Hematopoietic multipotent progenitor cell (in vitro differentiated cells): Measurements from ENCODE around the gene LIFR. TPM values are rescaled to one million over a fixed set of nuclear protein-coding genes. Genes with fewer than 3 reads are reported as not detected.
"Not testable (repeated sequence)": the region's sequence is repeated elsewhere in the genome, so short reads cannot be mapped to it uniquely, and the experiment has no call there.

Experiments
- DNase-seq, 3 donors: peaks; one replicate each; pipeline ENCODE4 v3.0.0-alpha.2; 2011 to 2015; ENCODE audit warnings: low read depth in 2 of 3, low spot score in 2 of 3
- total RNA-seq: library from RNA; depleted of rRNA; stranded (reverse); fragments of >200 nt; gene quantifications from one replicate; pipeline ENCODE4 v1.2.3, GENCODE V29; 2012

LIFR gene
- total RNA-seq, 1 donor = under 0.01 TPM

DNA sequence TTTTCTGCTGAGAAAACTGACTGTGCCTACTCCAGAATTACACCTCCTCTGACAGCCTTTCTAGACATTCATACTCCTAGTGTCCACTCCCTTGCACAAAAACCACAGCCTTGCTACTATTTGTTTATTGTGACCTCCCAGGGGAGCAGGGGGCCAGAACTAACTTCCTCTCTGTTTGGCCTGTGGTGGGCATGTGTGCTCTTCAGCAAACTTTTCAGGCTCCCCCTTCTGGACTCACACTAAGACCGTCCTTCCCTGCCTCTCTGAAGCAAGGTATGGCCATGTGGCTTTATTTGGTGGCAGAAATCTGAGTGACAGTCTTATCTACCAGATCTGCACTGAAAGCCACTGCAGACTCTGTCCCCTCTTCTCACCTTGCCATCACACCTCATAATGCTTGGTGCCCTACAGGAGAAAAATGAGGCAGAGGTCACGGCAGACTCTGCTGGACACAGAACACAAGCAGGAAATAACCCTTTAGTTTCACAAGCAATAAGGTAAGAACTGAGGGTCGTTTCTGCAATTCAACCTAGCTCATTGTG, 28.2 kb downstream of the LIFR start:
- no peak for DNase-seq

- no peak for DNase-seq
Measured at GRCh38 chr5:38527475-38527874, 29.0 kb downstream of the LIFR start.

- no peak for DNase-seq
Measured at GRCh38 chr5:38524022-38524421, 32.4 kb downstream of the LIFR start.

GRCh38 chr5:38519476-38519875, 37.0 kb downstream of the LIFR start:
- no peak for DNase-seq

DNA sequence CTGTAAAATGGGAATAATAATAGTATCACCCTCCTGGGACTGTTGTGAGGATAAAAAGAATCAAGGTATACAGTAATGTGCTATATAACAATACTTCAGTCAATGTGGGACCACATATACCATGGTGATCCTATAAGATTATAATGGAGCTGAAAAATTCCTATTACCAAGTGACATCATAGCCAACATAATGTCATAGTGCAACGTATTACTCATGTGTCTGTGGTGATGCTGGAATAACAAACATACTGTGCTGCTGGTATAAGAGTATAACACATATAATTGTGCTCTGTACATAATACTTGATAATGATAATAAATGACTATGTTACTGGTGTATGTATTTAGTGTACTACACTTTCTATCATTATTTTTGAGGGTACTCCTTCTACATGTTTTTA, 38.1 kb downstream of the LIFR start:
- DNase-seq = no peak

- DNase-seq = not testable (repeated sequence)
Measured at GRCh38 chr5:38516649-38517048, 39.8 kb downstream of the LIFR start.

GRCh38 chr5:38515646-38516045, 40.8 kb downstream of the LIFR start:
- no peak for DNase-seq

DNA sequence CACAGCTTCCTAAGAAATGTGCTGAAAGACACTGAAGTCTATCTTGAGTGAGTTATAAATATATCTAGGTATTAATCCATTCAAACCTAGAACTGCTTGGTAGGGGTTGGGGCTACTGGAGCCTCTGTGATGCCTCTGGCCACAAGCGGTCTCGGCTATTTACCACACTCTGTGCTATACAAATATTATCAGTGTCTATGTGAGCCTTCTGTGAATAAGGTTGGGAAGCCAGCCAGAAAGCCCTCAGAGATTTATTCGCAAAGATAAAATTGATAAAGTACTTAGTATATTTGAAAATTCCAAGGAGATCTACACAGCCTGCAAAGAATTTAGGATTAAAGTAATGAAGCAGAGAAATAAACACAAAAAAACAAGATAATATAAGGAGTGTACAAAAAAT, 41.4 kb downstream of the LIFR start:
- DNase-seq = no peak

DNA sequence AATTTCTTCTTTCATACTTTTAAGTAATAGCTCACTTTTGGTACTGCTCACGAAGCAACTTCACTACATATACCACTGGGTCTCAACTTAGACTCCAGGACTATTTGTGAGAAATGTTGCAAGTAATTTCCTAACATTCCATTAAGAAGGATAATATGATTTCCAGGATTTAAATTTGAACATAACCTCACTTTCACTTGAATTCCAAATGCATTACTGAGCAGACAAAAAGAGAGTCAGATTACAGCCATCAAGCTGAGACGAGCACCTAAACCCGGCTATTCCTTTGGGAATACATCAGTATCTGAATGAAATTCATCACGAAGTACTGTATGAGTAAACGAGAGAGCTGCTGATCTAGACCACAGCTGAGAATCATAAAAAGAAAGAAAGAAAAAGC, 47.3 kb downstream of the LIFR start:
- DNase-seq = no peak

DNA sequence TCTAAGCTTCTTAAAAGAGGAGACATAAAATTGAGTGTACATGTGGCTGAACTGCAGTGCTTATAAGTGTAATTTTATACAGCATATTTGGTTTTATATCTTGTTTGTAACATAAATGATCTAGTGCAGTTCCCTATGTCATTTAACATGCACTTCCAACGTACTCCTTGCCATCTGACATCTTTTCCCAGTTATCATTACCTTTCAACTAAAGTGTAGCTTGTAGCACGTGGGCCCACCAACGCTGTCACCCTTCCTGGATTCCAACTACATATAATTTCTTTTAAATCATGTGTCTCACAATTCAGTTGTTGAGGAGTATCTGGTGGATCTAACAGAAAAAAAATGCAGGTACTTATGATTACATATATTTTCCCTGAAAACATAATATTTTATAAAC, 50.1 kb downstream of the LIFR start:
- no peak for DNase-seq

DNA sequence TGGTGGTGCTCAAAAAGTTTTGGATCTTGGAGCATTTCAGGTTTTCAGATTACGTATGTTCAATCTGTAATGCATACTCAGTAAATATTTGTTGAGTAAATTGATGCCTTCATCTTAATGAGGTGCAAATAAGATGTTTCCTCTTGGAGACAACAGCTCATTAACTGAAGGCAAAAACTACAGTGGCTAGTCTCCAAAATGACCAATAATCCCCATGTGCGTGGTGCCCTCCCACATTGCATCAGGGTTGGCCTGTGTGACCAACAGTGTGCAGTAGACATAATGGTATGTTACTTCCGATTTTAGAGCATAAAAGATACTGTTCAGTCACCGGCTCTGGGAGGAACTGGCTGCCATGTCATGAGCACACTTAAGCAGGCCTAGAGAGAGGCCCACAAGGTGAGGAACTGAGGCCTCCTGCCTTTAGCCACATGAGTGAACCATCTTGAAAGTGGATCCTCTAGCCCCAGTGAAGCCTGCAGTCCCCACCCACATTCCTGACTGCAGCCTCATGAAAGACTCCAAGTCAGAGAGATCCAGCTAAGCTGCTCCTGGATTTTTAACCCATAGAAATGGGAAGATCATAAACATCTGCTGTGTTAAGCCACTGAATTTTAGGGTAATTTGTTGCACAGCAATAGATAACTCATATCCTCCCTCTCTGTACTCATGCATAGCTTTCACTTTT, 55.7 kb downstream of the LIFR start:
- DNase-seq = no peak

DNA sequence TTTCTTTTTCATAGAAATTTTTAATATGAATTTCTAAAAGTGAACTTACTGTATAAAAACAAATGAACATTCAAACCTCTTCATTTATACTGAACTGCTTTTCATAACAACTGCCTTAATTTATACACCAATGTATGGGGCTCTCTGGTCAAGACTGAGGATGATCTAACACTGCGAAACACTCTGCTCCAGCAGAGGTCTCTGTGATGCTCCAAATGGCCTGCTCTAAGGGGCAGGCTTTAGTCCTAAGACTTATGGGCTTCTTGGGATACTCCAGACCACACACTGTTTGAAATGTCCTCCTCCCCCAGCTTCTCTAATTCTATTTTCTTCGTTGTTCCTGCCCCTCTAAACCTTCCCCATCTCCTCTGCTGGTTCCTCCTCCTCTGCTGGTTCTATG, 58.5 kb downstream of the LIFR start:
- no peak for DNase-seq

- DNase-seq = no peak
Measured at GRCh38 chr5:38494763-38495162, 61.7 kb downstream of the LIFR start.

DNA sequence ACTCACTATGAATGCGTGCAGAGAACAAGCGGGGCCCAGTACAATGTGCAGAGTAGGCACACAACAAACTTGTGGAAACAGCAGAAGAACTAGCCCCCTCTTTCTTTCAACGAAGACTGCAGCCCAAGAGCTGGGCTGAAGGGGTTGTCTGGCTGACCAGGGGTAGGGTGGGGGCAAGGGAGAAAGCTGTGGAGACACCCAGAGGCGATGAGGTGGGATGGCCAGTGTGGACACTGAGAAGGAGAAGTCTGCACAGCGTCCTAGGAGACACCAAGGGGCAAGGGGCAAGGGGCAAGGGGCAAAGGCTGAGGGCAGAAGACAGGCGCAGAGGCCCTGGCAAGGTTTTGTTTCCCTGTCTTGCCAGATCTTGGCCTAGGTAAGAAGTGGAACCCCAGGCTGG, 62.3 kb downstream of the LIFR start:
- no peak for DNase-seq

DNA sequence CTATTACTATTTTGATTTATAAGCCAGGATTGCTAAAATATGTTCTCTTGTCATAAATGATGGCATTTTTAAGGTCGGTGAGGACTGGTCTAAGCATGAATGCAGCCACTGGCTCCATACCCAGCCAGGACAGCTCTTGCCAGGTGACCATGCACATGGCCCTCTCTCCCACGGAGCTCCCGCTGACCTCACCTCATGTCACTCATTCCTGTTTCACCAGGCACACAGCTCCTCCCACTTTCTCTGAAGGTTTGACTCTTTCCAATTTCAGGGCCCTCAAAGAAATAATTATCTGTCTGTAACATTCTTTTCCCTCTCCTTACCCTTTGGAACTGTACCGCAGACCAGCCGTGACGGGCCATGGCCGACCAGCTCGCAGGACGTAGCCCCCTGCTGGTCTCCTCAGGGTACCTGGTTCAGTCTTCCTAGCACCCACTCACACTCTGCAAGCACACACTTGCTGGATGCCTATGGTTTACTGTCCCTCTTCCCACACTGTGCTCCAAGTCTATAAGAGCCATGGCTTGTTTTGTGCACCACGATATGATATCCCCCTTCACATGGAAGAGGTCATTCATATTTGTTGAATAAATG, 72.5 kb downstream of the LIFR start:
- DNase-seq = no peak

GRCh38 chr5:38479315-38479904, 77.0 kb downstream of the LIFR start:
- DNase-seq = no peak

DNA sequence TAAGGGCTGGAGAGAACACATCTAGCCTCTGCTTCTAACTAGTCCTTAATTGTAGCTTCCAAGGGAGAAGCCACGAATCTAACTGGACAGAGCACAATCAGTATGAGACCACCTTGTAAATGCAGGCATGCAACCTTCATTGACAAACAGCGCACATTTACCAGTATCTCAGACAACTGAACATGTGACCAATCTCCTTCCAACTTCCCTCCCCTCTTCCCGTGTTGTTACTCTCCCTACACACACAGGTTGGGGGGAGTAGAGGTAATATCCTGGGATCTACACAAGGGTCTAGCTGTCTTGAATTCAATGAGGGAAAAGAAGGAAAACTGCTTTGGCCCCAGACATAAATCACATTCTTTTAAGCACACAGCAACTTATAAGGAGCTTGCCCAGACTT, 77.6 kb downstream of the LIFR start:
- DNase-seq = no peak

- peak in 1 of 3 donors; percentile 24 for DNase-seq
Measured at GRCh38 chr5:38478166-38478565, 78.3 kb downstream of the LIFR start.

- no peak for DNase-seq
Measured at GRCh38 chr5:38473008-38473407, 83.4 kb downstream of the LIFR start.

DNA sequence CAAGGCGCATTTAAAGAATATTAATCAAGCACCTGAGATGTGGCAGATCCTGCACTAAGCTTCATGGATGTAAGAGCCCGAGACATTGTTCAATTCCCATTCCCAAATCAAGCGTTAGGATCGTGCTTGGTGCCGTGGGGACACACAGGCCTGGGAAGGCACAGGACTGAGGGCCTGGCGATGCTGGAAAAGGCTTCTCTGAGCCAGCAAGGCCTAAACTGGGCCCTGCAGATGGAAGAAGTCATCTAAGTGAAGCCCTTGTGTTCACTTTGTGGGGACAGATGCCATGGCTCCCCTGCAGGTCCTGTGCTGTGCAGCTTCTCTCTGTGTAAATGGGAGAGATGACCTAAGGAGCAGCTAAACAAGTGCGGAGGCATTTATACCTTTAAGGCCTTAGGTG, 83.9 kb downstream of the LIFR start:
- DNase-seq = no peak

- no peak for DNase-seq
Measured at GRCh38 chr5:38471709-38472108, 84.7 kb downstream of the LIFR start.

GRCh38 chr5:38469707-38470267, 86.7 kb downstream of the LIFR start:
- no peak for DNase-seq
